ENCODE results near the gene CLEC10A. TPM values are rescaled to one million over a fixed set of nuclear protein-coding genes. Genes with fewer than 3 reads are reported as not detected.
"Not testable (repeated sequence)": the region's sequence is repeated elsewhere in the genome, so short reads cannot be mapped to it uniquely, and the experiment has no call there.

CLEC10A gene
- total RNA-seq, 1 donor from 2014 or later, result 5.0 TPM

GRCh38 chr17:7109461-7110322, 29.6 kb upstream of the CLEC10A start:
- ATAC-seq (ENCODE audit: poor library complexity) (no peak), DNase-seq (no peak)
- intact Hi-C loops (cut with DNase I), result no loop called here

DNA sequence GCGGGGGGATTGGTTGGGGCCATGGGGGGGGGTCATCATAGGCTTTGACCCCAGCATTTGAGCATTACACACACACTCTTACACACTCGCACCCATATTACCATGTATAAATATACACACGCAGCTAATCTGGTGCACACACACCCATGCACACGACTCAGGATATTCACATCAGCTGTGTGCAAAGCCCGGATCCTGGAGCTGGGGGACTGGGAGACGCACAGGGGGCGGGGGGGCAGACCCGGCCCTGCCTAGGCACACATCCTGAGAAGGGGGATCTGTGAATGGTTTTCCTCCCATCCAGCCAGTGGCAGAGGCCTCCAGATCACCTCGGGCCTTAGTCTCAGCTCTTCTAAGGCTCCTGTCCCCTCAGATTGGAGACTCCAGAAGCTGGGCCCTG, 28.9 kb upstream of the CLEC10A start:
- intact Hi-C loops (cut with DNase I), result no loop called here
- no peak for ATAC-seq (ENCODE audit: poor library complexity)
- no peak for DNase-seq

- no peak for DNase-seq
- ATAC-seq (ENCODE audit: poor library complexity), result no peak
- intact Hi-C loops (cut with DNase I), result no loop called here
Observed at GRCh38 chr17:7108560-7108925, 28.5 kb upstream of the CLEC10A start.

DNA sequence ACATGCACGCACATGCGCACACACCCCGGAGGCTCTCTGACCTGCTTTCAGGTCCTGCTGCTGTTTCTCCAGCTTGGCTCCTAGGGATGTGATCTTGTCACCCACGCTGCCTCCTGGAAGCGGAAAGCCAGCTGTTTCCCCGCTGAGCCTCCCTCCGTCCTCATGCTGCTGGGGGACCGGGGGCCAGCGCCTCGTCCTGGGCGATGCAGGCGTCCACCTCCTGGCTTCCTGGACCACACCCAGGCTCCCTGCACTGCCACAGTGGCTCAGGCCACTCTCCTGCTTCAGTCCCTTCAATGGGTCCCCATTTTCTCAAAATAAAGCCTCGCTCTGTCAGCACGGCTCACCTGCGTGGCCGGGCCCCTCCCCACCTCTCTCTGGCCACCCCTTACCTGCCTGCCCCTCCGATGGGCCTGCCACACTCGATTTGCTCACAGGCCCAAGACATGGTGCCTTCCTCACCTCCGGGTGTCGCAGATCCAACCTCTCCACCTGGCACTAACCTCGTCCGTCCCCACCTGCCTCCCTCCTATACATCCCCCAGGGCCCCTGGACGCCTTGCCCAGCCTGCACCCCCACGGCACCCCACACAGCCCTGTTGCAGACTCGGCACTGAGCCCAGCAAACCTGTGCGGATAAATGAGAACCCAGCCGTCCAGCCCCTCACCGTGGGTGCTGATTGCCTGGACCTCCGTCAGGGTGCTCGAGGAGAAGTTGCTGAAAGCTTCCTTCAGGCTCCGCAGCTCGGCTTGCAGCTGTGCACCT, 27.9 kb upstream of the CLEC10A start:
- intact Hi-C loops (cut with DNase I), result no loop called here
- no peak for DNase-seq
- no peak for ATAC-seq (ENCODE audit: poor library complexity)

DNA sequence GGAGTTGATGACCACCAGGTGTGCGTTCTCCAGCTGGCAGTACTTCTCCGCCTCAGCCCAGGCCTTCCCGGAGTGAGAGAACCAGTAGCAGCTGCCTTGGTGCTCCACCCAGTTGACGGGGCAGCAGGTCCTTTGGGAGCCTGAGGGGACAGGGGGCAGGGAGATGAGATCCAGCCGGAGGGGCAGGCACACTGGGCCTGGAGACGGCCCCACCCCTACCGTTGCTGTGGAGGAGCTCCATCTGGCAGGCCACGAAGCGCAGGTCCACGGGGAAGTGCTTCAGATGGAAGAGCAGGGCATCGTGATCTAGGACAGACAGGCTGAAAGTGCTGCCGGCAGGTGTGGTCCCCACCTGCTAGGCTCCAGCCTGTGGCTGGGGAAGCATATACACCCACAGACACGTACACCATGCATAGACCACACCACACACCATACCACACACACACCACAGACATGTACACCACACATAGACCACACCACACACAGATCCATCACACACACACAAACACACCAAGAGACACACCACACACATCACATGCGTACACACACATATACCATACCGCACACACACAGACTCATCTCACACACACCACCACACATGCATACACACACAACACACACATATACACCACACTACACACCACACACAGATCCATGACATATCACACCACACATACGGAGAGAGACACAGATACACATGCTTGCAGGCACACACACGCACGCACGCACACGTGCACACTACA, 27.1 kb upstream of the CLEC10A start:
- no peak for ATAC-seq (ENCODE audit: poor library complexity)

GRCh38 chr17:7102421-7102820, 22.4 kb upstream of the CLEC10A start:
- ATAC-seq (ENCODE audit: poor library complexity), result no peak
- no peak for DNase-seq
- intact Hi-C loops (cut with DNase I), result no loop called here

More for the DNA sequence above, 27.1 kb upstream of the CLEC10A start:
- intact Hi-C loops (cut with DNase I), result no loop called here
- DNase-seq, result no peak

GRCh38 chr17:7101531-7101930, 21.5 kb upstream of the CLEC10A start:
- intact Hi-C loops (cut with DNase I), result no loop called here
- DNase-seq (peak; percentile 17), ATAC-seq (ENCODE audit: poor library complexity) (no peak)

GRCh38 chr17:7100641-7101379, 20.8 kb upstream of the CLEC10A start:
- ATAC-seq (ENCODE audit: poor library complexity); intact Hi-C loops (cut with DNase I): not testable (repeated sequence)
- DNase-seq, result peak; percentile 30

- intact Hi-C loops (cut with DNase I), result no loop called here
- DNase-seq, result peak; percentile 29
- no peak for ATAC-seq (ENCODE audit: poor library complexity)
Observed at GRCh38 chr17:7098802-7099459, 18.9 kb upstream of the CLEC10A start.

DNA sequence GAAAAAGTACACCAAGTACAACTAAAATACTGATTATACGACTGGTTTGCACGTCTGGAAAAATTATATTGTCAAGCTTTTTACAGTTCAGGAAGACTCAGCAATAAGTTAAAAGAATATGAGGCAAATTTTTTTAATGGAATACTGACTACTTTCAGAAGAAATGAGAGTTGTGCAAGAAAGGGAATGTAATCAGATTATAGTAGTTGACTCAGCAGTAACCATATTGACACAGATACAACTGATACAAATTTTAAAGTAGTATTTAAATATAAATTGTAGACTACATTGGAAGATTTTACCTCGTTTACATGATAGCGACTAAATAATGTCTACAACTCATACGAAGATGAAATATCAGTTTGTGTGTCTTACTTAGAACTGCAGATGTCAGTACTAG, 17.9 kb upstream of the CLEC10A start:
- intact Hi-C loops (cut with DNase I), result no loop called here
- DNase-seq, result no peak
- no peak for ATAC-seq (ENCODE audit: poor library complexity)

DNA sequence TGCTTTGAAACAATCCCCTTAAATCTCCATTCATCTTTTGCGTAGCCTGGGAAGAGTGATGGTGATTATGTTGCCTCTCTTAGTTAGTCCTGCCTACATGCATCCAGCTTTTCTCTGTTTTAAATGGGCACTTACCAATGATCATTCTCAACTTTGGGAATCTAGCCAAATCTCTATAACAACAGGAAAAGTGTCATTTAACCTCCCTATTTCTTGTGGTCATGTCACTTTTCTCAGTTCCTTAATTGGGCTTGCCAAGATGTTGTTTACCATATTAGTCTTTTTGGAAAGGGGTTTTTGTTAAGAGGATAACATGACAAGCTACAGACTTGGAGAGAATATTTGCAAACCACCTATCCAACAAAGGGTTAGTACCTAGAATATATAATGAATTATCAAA, 15.6 kb upstream of the CLEC10A start:
- ATAC-seq (ENCODE audit: poor library complexity), result peak; percentile 48
- intact Hi-C loops (cut with DNase I), result no loop called here
- DNase-seq, result no peak

DNA sequence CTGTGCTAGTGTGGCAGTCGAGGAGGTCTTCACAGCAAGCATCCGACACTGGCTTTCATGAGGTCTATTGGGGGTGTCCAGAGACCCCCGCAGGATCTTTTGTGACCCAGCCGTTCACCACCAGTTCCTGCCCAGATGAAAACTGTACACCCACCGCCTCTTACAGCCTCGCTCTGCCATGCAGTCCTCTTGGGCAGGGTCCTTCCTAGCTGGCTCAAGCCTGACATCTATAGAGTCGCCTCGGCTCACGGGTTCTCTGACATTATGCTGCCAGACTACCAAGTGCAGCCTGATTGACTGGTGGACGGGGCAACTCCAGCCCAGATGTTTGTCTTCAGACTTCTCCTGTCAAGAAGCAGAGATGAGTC, 14.6 kb upstream of the CLEC10A start:
- ATAC-seq (ENCODE audit: poor library complexity) (no peak), DNase-seq (no peak)
- intact Hi-C loops (cut with DNase I), result no loop called here

DNA sequence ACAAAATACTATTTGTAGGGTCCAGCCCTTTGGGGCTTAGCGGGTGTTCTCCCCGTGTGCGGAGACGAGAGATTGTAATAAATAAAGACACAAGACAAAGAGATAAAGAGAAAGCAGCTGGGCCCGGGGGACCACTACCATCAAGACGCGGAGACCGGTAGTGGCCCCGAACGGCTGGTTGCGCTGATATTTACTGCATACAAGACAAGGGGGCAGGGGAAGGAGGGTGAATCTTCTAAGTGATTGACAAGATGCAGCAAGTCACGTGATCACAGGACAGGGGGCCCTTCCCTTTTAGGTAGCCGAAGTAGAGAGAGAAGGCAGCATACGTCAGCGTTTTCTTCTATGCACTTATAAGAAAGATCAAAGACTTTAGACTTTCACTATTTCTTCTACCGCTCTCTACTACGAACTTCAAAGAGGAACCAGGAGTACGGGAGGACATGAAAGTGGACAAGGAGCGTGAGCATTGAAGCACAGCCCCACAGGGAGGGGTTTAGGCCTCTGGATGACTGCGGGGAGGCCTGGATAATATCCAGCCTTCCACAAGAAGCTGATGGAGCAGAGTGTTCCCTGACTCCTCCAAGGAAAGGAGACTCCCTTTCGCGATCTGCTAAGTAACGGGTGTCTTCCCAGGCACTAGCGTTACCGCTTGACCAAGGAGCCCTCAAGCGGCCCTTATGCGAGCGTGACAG, 11.4 kb upstream of the CLEC10A start:
- intact Hi-C loops (cut with DNase I); ATAC-seq (ENCODE audit: poor library complexity); DNase-seq: not testable (repeated sequence)

GRCh38 chr17:7089570-7089969, 9.5 kb upstream of the CLEC10A start:
- DNase-seq; ATAC-seq (ENCODE audit: poor library complexity); intact Hi-C loops (cut with DNase I): not testable (repeated sequence)

- DNase-seq; intact Hi-C loops (cut with DNase I); ATAC-seq (ENCODE audit: poor library complexity): not testable (repeated sequence)
Observed at GRCh38 chr17:7088442-7088841, 8.4 kb upstream of the CLEC10A start.

DNA sequence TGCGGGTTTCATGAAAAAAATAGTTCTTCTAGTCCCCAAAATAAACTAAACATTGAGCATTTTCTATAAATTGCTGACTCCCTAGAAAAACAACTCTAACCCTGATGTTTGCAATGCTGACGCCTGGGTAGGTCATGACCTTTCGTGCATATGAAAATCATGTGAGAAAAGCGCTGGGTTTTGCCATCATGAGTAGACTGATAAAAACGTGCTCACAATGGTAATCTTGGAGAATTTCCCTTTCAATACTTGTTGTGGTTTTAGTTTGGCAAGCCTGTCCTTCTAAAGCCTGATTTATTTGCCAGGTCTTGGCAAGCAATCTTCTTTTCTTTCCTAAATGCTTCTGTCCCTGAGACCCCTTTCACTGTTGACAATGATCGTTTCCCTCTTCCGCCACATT, 4.0 kb upstream of the CLEC10A start:
- intact Hi-C loops (cut with DNase I), result no loop called here
- DNase-seq (no peak), ATAC-seq (ENCODE audit: poor library complexity) (no peak)

DNA sequence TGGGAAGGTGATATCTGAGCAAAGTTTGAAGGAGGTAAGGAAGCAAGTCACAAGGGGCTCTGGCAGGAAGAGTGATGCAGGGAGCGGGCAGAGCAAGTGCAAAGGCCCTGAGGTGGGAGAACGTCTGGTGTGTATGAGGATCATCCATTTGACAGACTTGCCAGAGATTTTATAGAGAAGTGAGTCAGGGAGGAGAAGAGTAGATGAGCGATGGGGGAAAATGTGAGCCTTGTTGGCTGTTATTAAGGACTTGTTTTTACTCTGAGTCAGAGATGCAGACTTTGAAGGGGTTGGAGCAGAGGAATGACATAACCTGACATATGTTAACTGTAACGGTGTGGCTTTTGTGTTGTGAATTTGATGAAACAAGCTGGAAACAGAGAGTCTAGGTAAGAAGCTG, 3.5 kb upstream of the CLEC10A start:
- no peak for DNase-seq
- intact Hi-C loops (cut with DNase I), result no loop called here
- no peak for ATAC-seq (ENCODE audit: poor library complexity)
